ENCODE results near the gene GFI1B.

- TF ChIP-seq CTCF (IDR thresholded peaks at IDR 0.05): no peak
- no peak for TF ChIP-seq POLR2A (IDR thresholded peaks at IDR 0.05)
These were observed 25.9 kb downstream of the GFI1B start for GRCh38 chr9:133004091-133004998.

Data from thyroid gland (tissue), 4 donors.